MCF 10A (cell line): ENCODE data around the gene SUSD5. TPM values are rescaled to one million over a fixed set of nuclear protein-coding genes. Genes with fewer than 3 reads are reported as not detected.

ENCODE experiments used
- BruUV-seq: library from RNA; stranded (reverse); fragments of 400-500 nt; replicated peaks from 2 replicates; lab custom pipeline; 2021; lab: Mats Ljungman, UMichigan
- CTCF ChIA-PET: fragments of 300-600 bp; sonication (Branson Sonifier 250); formaldehyde crosslinking; extraction: SDS; loops from one replicate; lab custom pipeline; 2021; ENCODE audit warnings: antibody characterized with exemption, inconsistent platforms; lab: Yijun Ruan, JAX
- POLR2A ChIA-PET: fragments of 300-600, 350-650 bp; sonication (Branson Sonifier 250); formaldehyde crosslinking; extraction: SDS; loops from one replicate; lab custom pipeline; 2020; ENCODE audit warnings: antibody characterized with exemption, inconsistent platforms; lab: Yijun Ruan, JAX
- DNase-seq: peaks from one replicate; pipeline ENCODE4 v3.0.0-alpha.2; 2018; ENCODE audit not compliant: unreplicated experiment
- H3K27ac Mint-ChIP-seq: one replicate; pipeline ENCODE4 v1.8.0; 2022; ENCODE audit warnings: mild to moderate bottlenecking, low read depth, mixed read lengths; ENCODE audit not compliant: unreplicated experiment
- H3K27me3 Mint-ChIP-seq: one replicate; pipeline ENCODE4 v1.8.0; 2022; ENCODE audit warnings: mixed read lengths; ENCODE audit not compliant: insufficient read depth, unreplicated experiment
- H3K36me3 Mint-ChIP-seq: one replicate; pipeline ENCODE4 v1.8.0; 2022; ENCODE audit warnings: mild to moderate bottlenecking, moderate library complexity, mixed read lengths; ENCODE audit not compliant: insufficient read depth, unreplicated experiment
- H3K4me1 Mint-ChIP-seq: one replicate; pipeline ENCODE4 v1.8.0; 2022; ENCODE audit warnings: mixed read lengths; ENCODE audit not compliant: insufficient read depth, unreplicated experiment
- H3K4me3 Mint-ChIP-seq: one replicate; pipeline ENCODE4 v1.8.0; 2022; ENCODE audit warnings: mild to moderate bottlenecking, moderate library complexity, mixed read lengths; ENCODE audit not compliant: unreplicated experiment
- H3K9me3 Mint-ChIP-seq: one replicate; pipeline ENCODE4 v1.8.0; 2022; ENCODE audit warnings: mixed read lengths; ENCODE audit not compliant: unreplicated experiment
- intact Hi-C: fragments of 100-400 bp; cut with micrococcal nuclease; formaldehyde crosslinking; loops from 2 replicates; pipeline ENCODE4 v1.14.1; 2022
- total RNA-seq: library from RNA; stranded (reverse); gene quantifications from 2 replicates; pipeline ENCODE4 v1.2.3, GENCODE V29; 2022
- TF ChIP-seq, protein P1 (sequence below): fragments of 200-600 bp; IDR thresholded peaks from one replicate; pipeline ENCODE4 v1.8.0; 2022; ENCODE audit warnings: antibody characterized with exemption, mild to moderate bottlenecking; ENCODE audit not compliant: unreplicated experiment

Gene SUSD5
- total RNA-seq, 1 experiment from 2014 or later, result 3.4 TPM

GRCh38 chr3:33217866-33218445 lies 654 bp downstream of the SUSD5 start:
- TSS peak; percentile 37 for BruUV-seq
- TF ChIP-seq, protein P1, sequence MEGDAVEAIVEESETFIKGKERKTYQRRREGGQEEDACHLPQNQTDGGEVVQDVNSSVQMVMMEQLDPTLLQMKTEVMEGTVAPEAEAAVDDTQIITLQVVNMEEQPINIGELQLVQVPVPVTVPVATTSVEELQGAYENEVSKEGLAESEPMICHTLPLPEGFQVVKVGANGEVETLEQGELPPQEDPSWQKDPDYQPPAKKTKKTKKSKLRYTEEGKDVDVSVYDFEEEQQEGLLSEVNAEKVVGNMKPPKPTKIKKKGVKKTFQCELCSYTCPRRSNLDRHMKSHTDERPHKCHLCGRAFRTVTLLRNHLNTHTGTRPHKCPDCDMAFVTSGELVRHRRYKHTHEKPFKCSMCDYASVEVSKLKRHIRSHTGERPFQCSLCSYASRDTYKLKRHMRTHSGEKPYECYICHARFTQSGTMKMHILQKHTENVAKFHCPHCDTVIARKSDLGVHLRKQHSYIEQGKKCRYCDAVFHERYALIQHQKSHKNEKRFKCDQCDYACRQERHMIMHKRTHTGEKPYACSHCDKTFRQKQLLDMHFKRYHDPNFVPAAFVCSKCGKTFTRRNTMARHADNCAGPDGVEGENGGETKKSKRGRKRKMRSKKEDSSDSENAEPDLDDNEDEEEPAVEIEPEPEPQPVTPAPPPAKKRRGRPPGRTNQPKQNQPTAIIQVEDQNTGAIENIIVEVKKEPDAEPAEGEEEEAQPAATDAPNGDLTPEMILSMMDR, result no peak
- Mint-ChIP-seq H3K27ac (no peak overlapping the region), H3K9me3 (no peaks in the 10 kb centered on the region), H3K27me3 (peaks cover 15% of the 10 kb centered on the region), H3K4me3 (peak overlapping the region; percentile 71), H3K4me1 (peaks cover 10% of the 10 kb centered on the region), H3K36me3 (no peaks in the 10 kb centered on the region)
- intact Hi-C loops, result no loop called here
- DNase-seq, result peak; percentile 16
- ChIA-PET CTCF (interaction anchor here (0.6 to 1.0 kb wide), 4 partner anchors 20 to 155 kb away, joined by 3 read pairs; no protein-coding TSS in a partner anchor), POLR2A (interaction anchor here (1.0 to 1.4 kb wide), 5 partner anchors 20 to 155 kb away, joined by 3 to 5 read pairs (median 3); no protein-coding TSS in a partner anchor)

DNA sequence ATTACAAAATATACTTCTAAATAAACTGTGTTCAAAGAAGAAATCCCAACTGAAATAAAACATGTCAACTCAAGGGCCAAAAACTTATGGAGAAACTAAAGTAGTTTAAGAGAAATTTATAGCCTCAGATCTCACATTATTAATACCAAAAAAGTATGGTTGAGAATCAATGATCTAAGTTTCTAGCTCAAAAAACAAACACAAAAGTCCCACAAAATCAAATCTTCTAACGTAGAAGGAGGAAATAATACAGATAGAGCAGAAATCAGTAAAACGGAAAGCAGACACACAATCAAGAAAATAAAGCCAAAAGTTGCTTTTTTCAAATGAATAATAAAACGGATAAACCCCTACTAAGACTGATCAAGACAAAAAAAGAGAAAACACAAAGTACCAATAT lies 2.9 kb downstream of the SUSD5 start:
- intact Hi-C loops, result no loop called here
- BruUV-seq, result no TSS peak
- Mint-ChIP-seq H3K36me3 (no peaks in the 10 kb centered on the region), H3K27ac (no peak overlapping the region), H3K27me3 (peaks cover 15% of the 10 kb centered on the region), H3K9me3 (no peaks in the 10 kb centered on the region), H3K4me1 (peaks cover 18% of the 10 kb centered on the region), H3K4me3 (no peak overlapping the region)
- ChIA-PET POLR2A (no interaction called here), CTCF (interaction anchor here (1.1 kb wide), 1 partner anchor 85 kb away, joined by 3 read pairs; no protein-coding TSS in a partner anchor)
- DNase-seq, result no peak
- TF ChIP-seq, protein P1, result no peak

DNA sequence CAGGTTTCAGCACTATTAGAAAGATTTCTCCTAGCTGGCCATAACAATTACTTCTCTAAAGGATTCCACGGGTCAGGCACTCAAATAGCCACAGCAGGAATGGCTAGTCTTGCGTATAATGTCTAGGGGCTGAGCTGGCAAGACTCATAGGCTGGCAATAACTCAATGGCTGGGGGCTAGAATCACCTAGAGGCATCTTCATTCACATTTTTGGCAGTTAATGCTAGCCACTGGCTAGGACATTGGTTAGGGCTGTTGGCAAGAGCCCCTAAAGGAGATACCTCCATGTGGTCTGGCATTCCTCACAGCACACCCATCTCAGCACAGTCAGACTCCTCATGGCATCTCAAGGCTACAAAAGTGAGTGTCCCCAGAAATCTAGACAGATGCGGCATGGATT lies 6.2 kb downstream of the SUSD5 start:
- TF ChIP-seq, protein P1, result no peak

DNA sequence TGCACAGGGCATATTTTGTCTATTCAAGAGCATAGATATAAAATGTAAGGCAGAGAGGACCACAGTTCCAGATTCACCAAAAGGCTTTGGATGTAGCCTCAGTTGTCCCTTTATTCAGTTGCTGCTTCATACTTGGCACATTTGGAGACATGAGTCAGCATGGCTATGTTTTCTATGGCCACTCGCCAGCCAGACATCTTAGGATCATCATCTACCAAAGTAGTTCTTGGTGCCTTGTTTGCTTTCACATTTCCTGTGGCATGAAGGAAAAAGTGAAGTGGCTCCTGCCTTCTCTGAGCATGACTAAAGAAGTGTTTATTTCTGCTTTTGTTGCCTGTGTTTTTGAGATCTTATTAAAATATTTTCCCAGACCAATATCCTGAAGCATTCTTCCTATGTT lies 7.2 kb downstream of the SUSD5 start:
- Mint-ChIP-seq H3K9me3 (peaks cover 13% of the 10 kb centered on the region), H3K4me3 (no peak overlapping the region), H3K4me1 (peaks cover 7% of the 10 kb centered on the region), H3K36me3 (no peaks in the 10 kb centered on the region), H3K27me3 (peaks cover 11% of the 10 kb centered on the region), H3K27ac (no peak overlapping the region)
- intact Hi-C loops, result no loop called here
- DNase-seq, result peak; percentile 92
- CTCF ChIA-PET, result no interaction called here
- TF ChIP-seq, protein P1, result no peak
- no TSS peak for BruUV-seq
- POLR2A ChIA-PET, result no interaction called here

More for the DNA sequence above, 6.2 kb downstream of the SUSD5 start:
- Mint-ChIP-seq H3K36me3 (no peaks in the 10 kb centered on the region), H3K27ac (no peak overlapping the region), H3K4me1 (peaks cover 7% of the 10 kb centered on the region), H3K9me3 (peaks cover 13% of the 10 kb centered on the region), H3K4me3 (no peak overlapping the region), H3K27me3 (peaks cover 15% of the 10 kb centered on the region)
- DNase-seq, result no peak
- ChIA-PET POLR2A (interaction anchor here (0.9 to 1.0 kb wide), 2 partner anchors 45 to 66 kb away, joined by 3 read pairs; no protein-coding TSS in a partner anchor), CTCF (interaction anchor here (2.2 kb wide), 1 partner anchor 81 kb away, joined by 9 read pairs; no protein-coding TSS in a partner anchor)
- BruUV-seq, result no TSS peak
- intact Hi-C loops, result no loop called here
